PC-3 (cell line): ENCODE data around the gene TENT5C.

Experiments used
- EZH2 ChIP-seq: fragments of 300-600 bp; sonication (generic); IDR thresholded peaks from one replicate; pipeline ENCODE4 v1.6.1; 2017; ENCODE audit warnings: antibody characterized with exemption, mild to moderate bottlenecking, low read length; ENCODE audit not compliant: unreplicated experiment
- EZH2phosphoT487 ChIP-seq: fragments of 300-600 bp; sonication (generic); IDR thresholded peaks from 2 replicates; pipeline ENCODE4 v1.6.1; 2018; ENCODE audit warnings: mild to moderate bottlenecking, antibody characterized with exemption, low read length, borderline replicate concordance
- TF ChIP-seq, protein P1 (sequence below): fragments of 300-600 bp; sonication (generic); conservative IDR thresholded peaks from 2 replicates; pipeline ENCODE4 v1.5.1; 2017; ENCODE audit warnings: antibody characterized with exemption, low read depth, mild to moderate bottlenecking, low read length

DNA sequence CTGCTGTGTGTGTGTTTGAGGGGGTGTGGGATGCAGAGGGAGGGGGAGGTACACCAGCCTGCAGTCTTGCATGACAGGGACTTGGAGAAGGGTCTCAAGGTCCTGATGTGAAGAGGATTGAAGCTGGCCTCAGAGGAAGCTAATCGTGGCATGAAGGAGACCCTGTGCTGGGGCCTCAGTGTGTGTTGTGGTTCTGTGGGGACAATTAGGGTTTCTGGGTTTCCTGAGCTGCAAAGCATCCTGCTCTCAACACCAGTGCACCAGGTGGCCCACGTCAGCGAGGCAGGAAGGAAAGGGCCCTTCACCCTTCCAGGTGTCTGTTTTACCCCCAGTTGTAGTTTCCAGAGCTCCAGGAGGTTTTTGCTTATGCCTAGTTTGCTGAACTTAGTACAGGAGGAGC, 52.8 kb downstream of the TENT5C start:
- TF ChIP-seq, protein P1, sequence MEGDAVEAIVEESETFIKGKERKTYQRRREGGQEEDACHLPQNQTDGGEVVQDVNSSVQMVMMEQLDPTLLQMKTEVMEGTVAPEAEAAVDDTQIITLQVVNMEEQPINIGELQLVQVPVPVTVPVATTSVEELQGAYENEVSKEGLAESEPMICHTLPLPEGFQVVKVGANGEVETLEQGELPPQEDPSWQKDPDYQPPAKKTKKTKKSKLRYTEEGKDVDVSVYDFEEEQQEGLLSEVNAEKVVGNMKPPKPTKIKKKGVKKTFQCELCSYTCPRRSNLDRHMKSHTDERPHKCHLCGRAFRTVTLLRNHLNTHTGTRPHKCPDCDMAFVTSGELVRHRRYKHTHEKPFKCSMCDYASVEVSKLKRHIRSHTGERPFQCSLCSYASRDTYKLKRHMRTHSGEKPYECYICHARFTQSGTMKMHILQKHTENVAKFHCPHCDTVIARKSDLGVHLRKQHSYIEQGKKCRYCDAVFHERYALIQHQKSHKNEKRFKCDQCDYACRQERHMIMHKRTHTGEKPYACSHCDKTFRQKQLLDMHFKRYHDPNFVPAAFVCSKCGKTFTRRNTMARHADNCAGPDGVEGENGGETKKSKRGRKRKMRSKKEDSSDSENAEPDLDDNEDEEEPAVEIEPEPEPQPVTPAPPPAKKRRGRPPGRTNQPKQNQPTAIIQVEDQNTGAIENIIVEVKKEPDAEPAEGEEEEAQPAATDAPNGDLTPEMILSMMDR, result no peak
- TF ChIP-seq EZH2 (no peak), EZH2phosphoT487 (no peak)
